Inflammatory macrophage treated with lipopolysaccharide for 1 hour (primary cell): ENCODE data around the gene USP54.
A peak's percentile ranks its signal among the peaks of the same experiment; 100 is the strongest.
"Not testable (repeated sequence)": the region's sequence is repeated elsewhere in the genome, so short reads cannot be mapped to it uniquely, and the experiment has no call there.

Experiments used
- DNase-seq, 2 donors: peaks; one replicate each; pipeline ENCODE4 v3.0.0-alpha.2; 2020 to 2022

The USP54 gene

GRCh38 chr10:73589563-73590126 is 1.5 kb downstream of the USP54 start:
- peak; percentile 9 to 53 for DNase-seq

- no peak for DNase-seq
Observed at GRCh38 chr10:73588656-73589055, 2.5 kb downstream of the USP54 start.

DNA sequence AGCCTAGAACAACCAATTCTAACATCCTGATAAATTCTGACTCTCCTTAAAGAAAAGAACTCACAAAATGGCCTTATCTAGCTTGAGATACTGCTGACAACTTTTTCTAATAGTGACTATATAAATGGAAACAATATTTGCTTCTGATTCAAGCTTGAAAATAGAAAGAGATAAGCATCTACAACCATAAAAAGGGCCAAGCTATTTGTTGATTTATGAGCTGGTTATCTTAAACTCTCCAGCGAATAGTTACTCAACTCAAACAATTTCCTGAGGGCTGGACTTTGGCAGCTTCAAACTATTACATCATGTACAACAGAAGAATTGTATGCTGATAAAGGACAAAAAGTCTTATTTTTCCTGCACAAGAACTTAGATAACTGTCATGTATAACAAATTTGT is 4.6 kb downstream of the USP54 start:
- DNase-seq = no peak

DNA sequence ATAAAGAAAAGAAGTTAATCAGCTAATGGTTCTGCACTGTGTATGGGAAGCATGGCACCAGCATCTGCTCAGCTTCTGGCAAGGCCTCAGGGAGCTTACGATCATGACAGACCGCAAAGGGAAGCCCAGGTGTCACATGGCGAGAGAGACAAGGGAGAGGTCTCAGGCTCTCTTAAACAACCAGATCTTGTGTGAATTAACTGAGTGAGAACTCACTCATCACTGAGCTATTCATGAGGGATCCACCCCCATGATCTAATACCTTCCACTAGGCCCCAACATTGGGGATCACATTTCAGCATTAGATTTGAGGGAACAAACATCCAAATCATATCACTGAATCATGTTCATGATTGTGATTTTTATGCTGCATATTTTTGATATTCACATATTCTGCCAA is 5.8 kb downstream of the USP54 start:
- DNase-seq = no peak

DNA sequence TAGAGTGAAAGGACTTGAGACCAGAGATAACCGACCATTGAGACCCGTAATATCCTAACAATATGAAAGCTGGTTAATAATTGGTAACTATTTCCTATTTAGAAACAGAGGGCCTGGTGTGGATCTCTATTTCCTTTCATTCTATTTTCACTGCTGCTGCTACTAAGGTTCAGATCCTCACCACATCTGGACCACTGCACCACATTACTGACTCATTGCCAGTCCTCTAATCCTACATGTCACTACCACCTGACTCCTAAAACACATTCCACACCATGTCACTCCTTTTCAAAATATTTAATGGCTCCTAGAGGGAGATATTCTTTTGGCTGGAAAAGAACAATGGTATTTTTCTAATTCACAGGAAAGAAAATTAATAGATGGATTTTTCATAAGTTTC is 6.4 kb downstream of the USP54 start:
- no peak for DNase-seq

DNA sequence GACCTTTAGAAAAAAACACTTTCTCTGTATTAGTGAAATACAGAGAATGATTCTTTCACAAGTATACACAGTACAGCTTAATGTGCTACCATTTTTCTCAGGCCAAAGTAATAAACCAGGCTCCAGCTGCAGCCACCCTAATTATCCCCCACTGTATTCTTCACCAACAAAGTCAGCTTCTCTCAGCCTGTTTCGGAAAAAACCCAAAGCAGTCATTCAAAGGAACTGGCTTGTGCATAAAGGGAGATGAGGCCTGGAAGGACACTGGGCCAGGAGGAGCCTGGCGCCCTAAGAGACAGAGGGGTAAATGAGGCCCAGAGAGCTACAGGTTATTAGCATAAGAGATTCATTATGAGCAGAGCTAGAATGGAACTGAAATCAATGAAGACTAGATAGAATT is 9.2 kb downstream of the USP54 start:
- DNase-seq = no peak

DNA sequence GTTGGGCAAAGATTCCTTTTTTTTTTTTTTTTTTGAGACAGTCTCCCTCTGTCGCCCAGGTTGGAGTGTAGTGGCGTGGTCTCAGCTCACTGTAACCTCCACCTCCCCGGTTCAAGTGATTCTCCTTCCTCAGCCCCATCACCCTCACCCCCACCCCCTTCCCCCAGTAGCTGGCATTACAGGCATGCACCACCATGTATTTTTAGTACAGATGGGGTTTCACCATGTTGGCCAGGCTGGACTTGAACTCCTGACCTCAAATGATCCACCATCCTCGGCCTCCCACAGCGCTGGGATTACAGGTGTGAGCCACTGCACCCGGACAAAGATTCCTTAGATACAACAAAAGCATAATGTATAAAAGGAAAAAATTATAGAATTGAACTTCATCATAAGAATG is 12.2 kb downstream of the USP54 start:
- DNase-seq = not testable (repeated sequence)

DNA sequence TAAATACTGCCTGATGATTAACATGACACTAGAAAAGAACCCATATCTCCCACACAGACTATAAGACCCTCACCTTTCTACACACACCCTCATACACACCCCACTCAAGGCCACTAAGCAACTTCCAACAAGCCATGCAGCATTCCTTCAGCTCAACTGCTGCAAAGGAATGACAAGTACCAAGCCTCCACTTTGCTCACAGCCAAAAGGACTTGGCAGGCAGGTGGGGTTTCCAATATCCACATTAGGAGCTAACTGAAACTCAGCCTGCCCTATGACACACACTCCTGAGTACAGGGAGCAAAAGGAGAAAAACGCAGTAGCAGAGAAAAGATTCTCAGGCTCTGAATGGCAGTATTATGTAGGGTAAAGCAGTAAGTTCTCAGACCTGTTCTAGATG is 13.4 kb downstream of the USP54 start:
- DNase-seq = no peak

DNA sequence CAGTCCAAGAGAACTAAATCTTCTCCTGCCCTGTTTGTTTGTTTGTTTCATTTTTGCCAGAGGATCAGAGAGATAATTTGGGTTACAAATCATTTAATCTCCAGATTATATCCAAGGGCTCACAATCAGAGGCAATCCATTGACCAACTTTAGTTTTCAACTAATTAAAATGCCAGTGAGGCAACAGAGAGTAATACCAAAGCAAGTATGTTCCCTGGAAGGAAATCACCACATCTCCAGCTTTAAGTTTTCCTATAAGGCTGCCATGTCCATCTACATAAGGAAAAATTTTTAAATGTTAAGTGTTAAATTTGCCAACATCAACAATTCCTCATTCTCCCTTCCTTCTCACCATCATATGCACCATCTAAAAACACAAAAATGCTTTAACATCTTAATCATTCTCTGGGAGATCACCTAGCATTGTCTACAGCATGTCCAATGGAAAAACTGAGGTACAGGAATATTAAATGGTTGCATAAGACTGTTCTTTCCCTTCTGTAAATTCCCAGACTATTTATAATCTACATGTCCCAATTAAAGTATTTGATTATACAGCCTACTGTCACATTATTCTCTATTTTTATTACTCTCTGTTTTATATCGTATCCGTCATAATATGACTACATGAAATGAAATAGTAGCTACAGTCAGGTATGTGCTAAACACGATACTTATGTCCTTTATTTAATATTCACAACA is 14.1 kb downstream of the USP54 start:
- DNase-seq = no peak

DNA sequence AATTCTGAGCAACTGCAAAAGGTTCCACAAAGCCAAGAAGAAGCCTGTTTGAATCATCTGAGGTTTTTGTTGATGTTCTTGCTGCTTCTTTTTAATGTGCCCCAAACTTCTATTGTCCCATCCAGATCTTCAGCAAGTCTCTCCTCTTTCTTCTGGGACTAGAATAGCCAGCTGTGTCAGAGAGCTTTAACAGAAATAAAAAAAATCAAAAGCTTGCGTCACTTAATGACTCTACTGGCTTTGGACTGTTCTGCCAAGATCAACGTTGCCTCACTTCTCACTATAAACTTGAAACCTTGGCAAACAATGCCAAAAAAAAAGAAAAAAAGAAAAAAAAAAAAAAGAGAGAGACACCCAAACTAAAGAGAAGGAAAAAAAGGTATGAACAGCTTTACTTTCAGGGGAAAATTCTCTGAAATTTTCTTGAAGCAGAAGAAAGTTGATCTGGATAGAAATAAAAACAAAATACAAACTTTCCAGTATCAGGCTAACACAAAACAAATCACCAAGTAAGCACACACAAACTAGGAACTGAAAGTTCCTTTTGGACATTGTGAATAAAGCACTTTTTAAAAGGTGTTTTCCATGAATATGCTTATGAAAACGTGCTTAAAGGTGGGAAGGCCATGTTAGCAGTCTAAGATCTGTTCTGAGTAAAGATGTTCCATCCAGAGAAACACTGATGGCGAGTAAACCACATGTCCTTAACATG is 14.8 kb downstream of the USP54 start:
- peak; percentile 12 to 26 for DNase-seq

DNA sequence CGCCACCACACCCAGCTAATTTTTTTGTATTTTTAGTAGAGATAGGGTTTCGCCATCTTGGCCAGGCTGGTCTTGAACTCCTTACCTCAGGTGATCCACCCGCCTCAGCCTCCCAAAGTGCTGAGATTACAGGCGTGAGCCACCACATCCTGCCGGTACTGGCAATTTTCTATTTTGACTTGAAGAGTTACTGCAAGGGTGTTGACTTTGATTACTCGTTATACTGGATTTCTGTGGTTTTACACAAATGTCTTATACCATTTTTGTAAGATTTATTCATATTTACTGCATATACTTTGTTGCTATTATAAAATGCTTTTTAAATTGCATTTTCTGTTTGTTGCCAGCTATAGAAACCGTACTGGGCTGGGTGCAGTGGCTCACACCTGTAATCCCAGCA is 24.1 kb downstream of the USP54 start:
- DNase-seq = not testable (repeated sequence)

DNA sequence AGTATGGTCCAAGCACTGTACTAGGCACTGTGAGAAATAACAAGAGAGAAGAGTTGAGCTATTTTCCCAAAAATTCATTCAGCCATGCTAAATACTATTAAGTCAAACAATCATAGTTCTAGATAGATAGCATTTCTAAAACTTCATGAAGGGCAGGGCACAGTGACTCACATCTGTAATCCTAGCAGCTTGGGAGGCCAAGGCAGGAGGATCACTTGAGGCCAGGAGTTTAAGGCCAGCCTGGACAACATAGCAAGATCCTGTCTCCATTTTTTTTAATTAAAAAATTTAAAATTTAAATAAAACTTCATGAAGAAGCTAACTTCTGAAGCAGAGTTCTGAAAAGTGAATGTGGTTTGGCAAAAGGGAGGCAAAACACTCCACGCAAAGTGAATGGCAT is 29.9 kb downstream of the USP54 start:
- no peak for DNase-seq

DNA sequence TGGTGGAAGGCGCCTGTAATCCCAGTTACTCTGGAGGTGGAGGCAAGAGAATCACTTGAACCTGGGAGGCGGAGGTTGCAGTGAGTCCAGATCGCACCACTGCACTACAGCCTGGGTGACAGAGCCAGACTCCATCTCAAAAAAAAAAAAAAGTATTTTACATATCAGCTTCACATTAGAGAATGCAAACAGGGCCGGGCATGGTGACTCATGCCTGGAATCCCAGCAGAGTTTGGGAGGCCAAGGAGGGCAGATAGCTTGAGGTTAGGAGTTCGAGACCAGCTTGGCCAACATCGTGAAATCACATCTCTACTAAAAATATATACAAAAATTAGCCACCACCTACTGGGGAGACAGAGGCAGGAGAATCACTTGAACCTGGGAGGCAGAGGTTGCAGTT is 31.6 kb downstream of the USP54 start:
- DNase-seq = no peak

GRCh38 chr10:73556855-73557254 is 34.3 kb downstream of the USP54 start:
- no peak for DNase-seq

- DNase-seq = no peak
Observed at GRCh38 chr10:73554721-73555120, 36.4 kb downstream of the USP54 start.

DNA sequence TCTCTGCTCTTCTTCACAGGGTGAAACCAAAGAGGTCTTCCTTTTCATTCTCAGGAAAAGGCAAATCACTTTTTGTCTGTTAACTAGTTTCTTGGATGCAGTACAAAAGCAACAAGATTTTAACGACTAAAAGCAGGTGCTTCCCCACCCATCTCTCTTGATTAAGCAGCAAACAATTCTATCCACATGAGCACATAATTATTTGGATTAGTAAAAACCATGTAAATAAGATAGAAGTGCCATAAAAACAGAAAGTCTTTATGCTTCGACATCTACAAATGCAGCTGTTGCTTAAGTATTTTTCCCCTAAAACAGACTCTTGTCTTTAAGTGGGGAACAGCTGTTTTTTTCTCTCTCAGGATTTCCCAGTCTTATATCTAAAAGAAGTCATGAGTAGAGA is 37.4 kb downstream of the USP54 start:
- DNase-seq = no peak

DNA sequence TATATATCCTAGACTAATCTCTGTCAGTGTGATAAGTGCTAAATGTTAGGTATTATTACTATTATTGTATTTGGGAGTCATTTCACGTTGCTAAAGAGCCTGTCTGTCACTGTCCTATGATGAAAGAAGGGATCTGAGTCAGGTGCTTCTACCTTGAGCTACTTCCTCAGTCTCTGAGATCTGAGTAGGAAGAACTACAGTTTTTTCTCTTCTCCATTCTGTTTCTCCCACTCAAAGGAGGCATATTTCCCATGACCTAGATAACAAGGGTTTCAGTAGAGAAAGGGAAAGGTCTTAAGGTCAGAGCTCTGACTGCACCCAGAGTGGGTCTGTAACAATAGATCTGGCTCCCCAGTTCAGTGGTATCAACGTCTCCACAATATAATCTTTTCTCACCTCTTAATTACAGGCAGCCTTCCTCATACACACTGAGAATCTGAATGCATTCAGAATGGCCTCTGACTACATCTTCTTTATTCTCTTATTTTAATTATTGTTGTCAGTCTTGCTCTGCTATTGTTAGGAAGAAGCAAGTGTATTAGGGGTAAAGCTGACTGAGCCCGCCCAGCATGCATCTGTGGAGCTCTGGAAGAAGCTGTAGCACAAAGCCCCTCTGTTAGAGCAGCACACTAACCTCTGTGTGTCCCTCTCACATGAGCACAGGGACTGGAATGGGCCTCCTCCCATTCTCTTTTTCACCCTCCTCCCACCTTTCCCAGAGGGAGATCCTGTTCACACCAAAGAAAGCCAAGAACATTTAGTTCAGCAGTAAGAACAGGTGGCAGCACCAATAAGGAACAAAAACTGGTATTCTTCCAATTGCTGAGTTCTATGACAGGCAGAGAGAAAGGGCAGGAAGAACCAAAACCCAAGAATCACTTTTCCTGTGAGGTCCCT is 38.1 kb downstream of the USP54 start:
- peak in 1 of 2 donors; percentile 52 for DNase-seq

- no peak for DNase-seq
Observed at GRCh38 chr10:73551515-73551914, 39.6 kb downstream of the USP54 start.

- DNase-seq = no peak
Observed at GRCh38 chr10:73545357-73545756, 45.8 kb downstream of the USP54 start.

DNA sequence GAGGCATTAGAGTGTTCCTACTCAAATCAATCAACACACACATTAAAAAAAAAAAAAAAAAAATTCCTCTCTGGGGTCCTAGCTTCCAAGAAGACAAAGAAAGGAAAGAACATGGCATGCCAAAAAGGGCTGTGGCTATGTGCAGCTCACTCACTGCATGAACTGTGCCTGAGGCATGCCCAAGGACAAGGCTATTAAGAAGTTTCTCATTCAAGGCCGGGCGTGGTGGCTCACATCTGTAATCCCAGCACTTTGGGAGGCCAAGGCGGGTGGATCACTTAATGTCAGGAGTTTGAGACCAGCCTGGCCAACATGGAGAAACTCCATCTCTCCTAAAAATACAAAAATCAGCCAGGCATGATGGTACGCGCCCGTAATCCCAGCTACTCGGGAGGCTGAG is 53.4 kb downstream of the USP54 start:
- no peak for DNase-seq

GRCh38 chr10:73537288-73537687 is 53.9 kb downstream of the USP54 start:
- no peak for DNase-seq

DNA sequence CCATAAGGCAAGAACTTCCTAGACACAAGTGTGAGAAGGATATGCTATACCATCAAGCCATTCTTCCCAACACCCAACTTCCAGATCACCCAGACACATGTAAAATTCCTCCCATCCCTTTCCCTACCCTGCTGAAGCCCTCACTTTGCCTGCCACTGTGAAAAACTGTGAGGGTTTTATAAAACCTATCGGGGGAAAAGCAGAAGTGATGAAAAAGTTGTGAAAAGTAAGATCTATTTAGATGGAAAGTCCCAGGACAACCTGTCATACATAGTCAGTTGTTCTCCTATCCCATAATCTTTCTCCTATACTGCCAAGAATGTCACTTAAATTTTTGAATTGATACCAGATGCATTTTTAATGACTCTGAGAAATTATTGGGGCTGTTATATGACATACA is 56.3 kb downstream of the USP54 start:
- no peak for DNase-seq

- DNase-seq = peak; percentile 73 to 85
Observed at GRCh38 chr10:73529089-73529832, 61.9 kb downstream of the USP54 start.
